ENCODE data around the gene SFXN1. TPM values are rescaled to one million over a fixed set of nuclear protein-coding genes. Genes with fewer than 3 reads are reported as not detected.

The SFXN1 gene
- polyA plus RNA-seq, 2 donors = 9.3 to 14.1 TPM

GRCh38 chr5:175471628-175472027 is 6.7 kb upstream of the SFXN1 start:
- WGBS, 2 donors = 69 to 82% methylated on average over 6 of the region's 6 CpGs
- H3K4me3 ChIP-seq (ENCODE audit: low read depth in 1 of 2, low read length in 2 of 2) = no peak overlapping the region
- H3K36me3 ChIP-seq (ENCODE audit: control insufficient read depth in 2 of 2, insufficient read depth in 2 of 2, low read length in 1 of 2) = no peaks in the 10 kb centered on the region
- no peak overlapping the region for H3K27ac ChIP-seq (ENCODE audit: low read depth in 2 of 2, low read length in 1 of 2)
- peaks cover 0 to 7% of the 10 kb centered on the region in 2 donors for H3K4me1 ChIP-seq (ENCODE audit: control insufficient read depth in 2 of 2, insufficient read depth in 2 of 2, low read length in 1 of 2)
- no peaks in the 10 kb centered on the region for H3K27me3 ChIP-seq (ENCODE audit: control insufficient read depth in 1 of 2, insufficient read depth in 2 of 2, low read length in 2 of 2)
- no peaks in the 10 kb centered on the region for H3K9me3 ChIP-seq (ENCODE audit: control insufficient read depth in 2 of 2, insufficient read depth in 1 of 2, low read depth in 1 of 2, low read length in 1 of 2)

GRCh38 chr5:175472378-175472777 is 6.0 kb upstream of the SFXN1 start:
- H3K4me3 ChIP-seq (ENCODE audit: low read depth in 1 of 2, low read length in 2 of 2) = no peak overlapping the region
- no peaks in the 10 kb centered on the region for H3K9me3 ChIP-seq (ENCODE audit: control insufficient read depth in 2 of 2, insufficient read depth in 1 of 2, low read depth in 1 of 2, low read length in 1 of 2)
- peaks cover 0 to 7% of the 10 kb centered on the region in 2 donors for H3K4me1 ChIP-seq (ENCODE audit: control insufficient read depth in 2 of 2, insufficient read depth in 2 of 2, low read length in 1 of 2)
- no peaks in the 10 kb centered on the region for H3K27me3 ChIP-seq (ENCODE audit: control insufficient read depth in 1 of 2, insufficient read depth in 2 of 2, low read length in 2 of 2)
- no peaks in the 10 kb centered on the region for H3K36me3 ChIP-seq (ENCODE audit: control insufficient read depth in 2 of 2, insufficient read depth in 2 of 2, low read length in 1 of 2)
- H3K27ac ChIP-seq (ENCODE audit: low read depth in 2 of 2, low read length in 1 of 2) = no peak overlapping the region

GRCh38 chr5:175475248-175475647 is 3.1 kb upstream of the SFXN1 start:
- Histone ChIP-seq H3K36me3 (ENCODE audit: control insufficient read depth in 2 of 2, insufficient read depth in 2 of 2, low read length in 1 of 2) (no peaks in the 10 kb centered on the region), H3K9me3 (ENCODE audit: control insufficient read depth in 2 of 2, insufficient read depth in 1 of 2, low read depth in 1 of 2, low read length in 1 of 2) (no peaks in the 10 kb centered on the region), H3K4me1 (ENCODE audit: control insufficient read depth in 2 of 2, insufficient read depth in 2 of 2, low read length in 1 of 2) (peaks cover 4 to 7% of the 10 kb centered on the region in 2 donors), H3K4me3 (ENCODE audit: low read depth in 1 of 2, low read length in 2 of 2) (no peak overlapping the region), H3K27me3 (ENCODE audit: control insufficient read depth in 1 of 2, insufficient read depth in 2 of 2, low read length in 2 of 2) (no peaks in the 10 kb centered on the region), H3K27ac (ENCODE audit: low read depth in 2 of 2, low read length in 1 of 2) (no peak overlapping the region)
- 57 to 62% methylated on average over 1 of the region's 1 CpG for WGBS, 2 donors

- peaks cover 4 to 7% of the 10 kb centered on the region in 2 donors for H3K4me1 ChIP-seq (ENCODE audit: control insufficient read depth in 2 of 2, insufficient read depth in 2 of 2, low read length in 1 of 2)
- H3K27ac ChIP-seq (ENCODE audit: low read depth in 2 of 2, low read length in 1 of 2) = peak overlapping the region; percentile 6 to 60
- WGBS, 2 donors = 44 to 58% methylated on average over 5 of the region's 5 CpGs
- H3K36me3 ChIP-seq (ENCODE audit: control insufficient read depth in 2 of 2, insufficient read depth in 2 of 2, low read length in 1 of 2) = peaks cover 0 to 2% of the 10 kb centered on the region in 2 donors
- no peak overlapping the region for H3K4me3 ChIP-seq (ENCODE audit: low read depth in 1 of 2, low read length in 2 of 2)
- H3K9me3 ChIP-seq (ENCODE audit: control insufficient read depth in 2 of 2, insufficient read depth in 1 of 2, low read depth in 1 of 2, low read length in 1 of 2) = no peaks in the 10 kb centered on the region
- no peaks in the 10 kb centered on the region for H3K27me3 ChIP-seq (ENCODE audit: control insufficient read depth in 1 of 2, insufficient read depth in 2 of 2, low read length in 2 of 2)
Observed at GRCh38 chr5:175477440-175477839, 920 bp upstream of the SFXN1 start.

- 5% methylated on average over 12 of the region's 12 CpGs for WGBS, 2 donors
- no peaks in the 10 kb centered on the region for H3K27me3 ChIP-seq (ENCODE audit: control insufficient read depth in 1 of 2, insufficient read depth in 2 of 2, low read length in 2 of 2)
- H3K9me3 ChIP-seq (ENCODE audit: control insufficient read depth in 2 of 2, insufficient read depth in 1 of 2, low read depth in 1 of 2, low read length in 1 of 2) = no peaks in the 10 kb centered on the region
- H3K36me3 ChIP-seq (ENCODE audit: control insufficient read depth in 2 of 2, insufficient read depth in 2 of 2, low read length in 1 of 2) = peaks cover 0 to 2% of the 10 kb centered on the region in 2 donors
- H3K27ac ChIP-seq (ENCODE audit: low read depth in 2 of 2, low read length in 1 of 2) = peak overlapping the region; percentile 72 to 80
- H3K4me1 ChIP-seq (ENCODE audit: control insufficient read depth in 2 of 2, insufficient read depth in 2 of 2, low read length in 1 of 2) = peaks cover 4 to 7% of the 10 kb centered on the region in 2 donors
- H3K4me3 ChIP-seq (ENCODE audit: low read depth in 1 of 2, low read length in 2 of 2) = peak overlapping the region; percentile 79 to 80
Observed at GRCh38 chr5:175478008-175478383, 364 bp upstream of the SFXN1 start.

GRCh38 chr5:175479125-175479881 is 943 bp downstream of the SFXN1 start:
- peak overlapping the region; percentile 79 to 80 for H3K4me3 ChIP-seq (ENCODE audit: low read depth in 1 of 2, low read length in 2 of 2)
- H3K27ac ChIP-seq (ENCODE audit: low read depth in 2 of 2, low read length in 1 of 2) = peak overlapping the region; percentile 72 to 80
- H3K27me3 ChIP-seq (ENCODE audit: control insufficient read depth in 1 of 2, insufficient read depth in 2 of 2, low read length in 2 of 2) = no peaks in the 10 kb centered on the region
- no peaks in the 10 kb centered on the region for H3K9me3 ChIP-seq (ENCODE audit: control insufficient read depth in 2 of 2, insufficient read depth in 1 of 2, low read depth in 1 of 2, low read length in 1 of 2)
- 28 to 29% methylated on average over 13 of the region's 13 CpGs for WGBS, 2 donors
- peaks cover 4 to 7% of the 10 kb centered on the region in 2 donors for H3K4me1 ChIP-seq (ENCODE audit: control insufficient read depth in 2 of 2, insufficient read depth in 2 of 2, low read length in 1 of 2)
- H3K36me3 ChIP-seq (ENCODE audit: control insufficient read depth in 2 of 2, insufficient read depth in 2 of 2, low read length in 1 of 2) = peaks cover 0 to 8% of the 10 kb centered on the region in 2 donors

GRCh38 chr5:175483337-175483736 is 5.0 kb downstream of the SFXN1 start:
- Histone ChIP-seq H3K36me3 (ENCODE audit: control insufficient read depth in 2 of 2, insufficient read depth in 2 of 2, low read length in 1 of 2) (peaks cover 0 to 10% of the 10 kb centered on the region in 2 donors), H3K9me3 (ENCODE audit: control insufficient read depth in 2 of 2, insufficient read depth in 1 of 2, low read depth in 1 of 2, low read length in 1 of 2) (no peaks in the 10 kb centered on the region), H3K4me1 (ENCODE audit: control insufficient read depth in 2 of 2, insufficient read depth in 2 of 2, low read length in 1 of 2) (peaks cover 3 to 4% of the 10 kb centered on the region in 2 donors), H3K4me3 (ENCODE audit: low read depth in 1 of 2, low read length in 2 of 2) (no peak overlapping the region), H3K27me3 (ENCODE audit: control insufficient read depth in 1 of 2, insufficient read depth in 2 of 2, low read length in 2 of 2) (no peaks in the 10 kb centered on the region), H3K27ac (ENCODE audit: low read depth in 2 of 2, low read length in 1 of 2) (no peak overlapping the region)
- WGBS, 2 donors = 89 to 92% methylated on average over 8 of the region's 8 CpGs

GRCh38 chr5:175484322-175484721 is 6.0 kb downstream of the SFXN1 start:
- H3K4me1 ChIP-seq (ENCODE audit: control insufficient read depth in 2 of 2, insufficient read depth in 2 of 2, low read length in 1 of 2) = peaks cover 3 to 4% of the 10 kb centered on the region in 2 donors
- no peak overlapping the region for H3K4me3 ChIP-seq (ENCODE audit: low read depth in 1 of 2, low read length in 2 of 2)
- no peak overlapping the region for H3K27ac ChIP-seq (ENCODE audit: low read depth in 2 of 2, low read length in 1 of 2)
- no peaks in the 10 kb centered on the region for H3K27me3 ChIP-seq (ENCODE audit: control insufficient read depth in 1 of 2, insufficient read depth in 2 of 2, low read length in 2 of 2)
- WGBS, 2 donors = 97 to 99% methylated on average over 26 of the region's 26 CpGs
- H3K36me3 ChIP-seq (ENCODE audit: control insufficient read depth in 2 of 2, insufficient read depth in 2 of 2, low read length in 1 of 2) = peaks cover 0 to 12% of the 10 kb centered on the region in 2 donors
- no peaks in the 10 kb centered on the region for H3K9me3 ChIP-seq (ENCODE audit: control insufficient read depth in 2 of 2, insufficient read depth in 1 of 2, low read depth in 1 of 2, low read length in 1 of 2)

- H3K27ac ChIP-seq (ENCODE audit: low read depth in 2 of 2, low read length in 1 of 2) = no peak overlapping the region
- WGBS, 2 donors = 89 to 97% methylated on average over 4 of the region's 4 CpGs
- H3K9me3 ChIP-seq (ENCODE audit: control insufficient read depth in 2 of 2, insufficient read depth in 1 of 2, low read depth in 1 of 2, low read length in 1 of 2) = no peaks in the 10 kb centered on the region
- peaks cover 0 to under 1% of the 10 kb centered on the region in 2 donors for H3K4me1 ChIP-seq (ENCODE audit: control insufficient read depth in 2 of 2, insufficient read depth in 2 of 2, low read length in 1 of 2)
- H3K27me3 ChIP-seq (ENCODE audit: control insufficient read depth in 1 of 2, insufficient read depth in 2 of 2, low read length in 2 of 2) = no peaks in the 10 kb centered on the region
- H3K4me3 ChIP-seq (ENCODE audit: low read depth in 1 of 2, low read length in 2 of 2) = no peak overlapping the region
- H3K36me3 ChIP-seq (ENCODE audit: control insufficient read depth in 2 of 2, insufficient read depth in 2 of 2, low read length in 1 of 2) = peaks cover 4 to 12% of the 10 kb centered on the region in 2 donors
Observed at GRCh38 chr5:175484829-175485228, 6.5 kb downstream of the SFXN1 start.

- Histone ChIP-seq H3K27me3 (ENCODE audit: control insufficient read depth in 1 of 2, insufficient read depth in 2 of 2, low read length in 2 of 2) (no peaks in the 10 kb centered on the region), H3K9me3 (ENCODE audit: control insufficient read depth in 2 of 2, insufficient read depth in 1 of 2, low read depth in 1 of 2, low read length in 1 of 2) (no peaks in the 10 kb centered on the region), H3K4me3 (ENCODE audit: low read depth in 1 of 2, low read length in 2 of 2) (no peak overlapping the region), H3K4me1 (ENCODE audit: control insufficient read depth in 2 of 2, insufficient read depth in 2 of 2, low read length in 1 of 2) (no peaks in the 10 kb centered on the region), H3K36me3 (ENCODE audit: control insufficient read depth in 2 of 2, insufficient read depth in 2 of 2, low read length in 1 of 2) (peaks cover 6 to 12% of the 10 kb centered on the region in 2 donors), H3K27ac (ENCODE audit: low read depth in 2 of 2, low read length in 1 of 2) (no peak overlapping the region)
- 89 to 95% methylated on average over 6 of the region's 6 CpGs for WGBS, 2 donors
Observed at GRCh38 chr5:175485631-175486030, 7.3 kb downstream of the SFXN1 start.

Measured in esophagus (tissue), 2 donors.